ENCODE data around the gene ATP2A3.

The ATP2A3 gene

DNA sequence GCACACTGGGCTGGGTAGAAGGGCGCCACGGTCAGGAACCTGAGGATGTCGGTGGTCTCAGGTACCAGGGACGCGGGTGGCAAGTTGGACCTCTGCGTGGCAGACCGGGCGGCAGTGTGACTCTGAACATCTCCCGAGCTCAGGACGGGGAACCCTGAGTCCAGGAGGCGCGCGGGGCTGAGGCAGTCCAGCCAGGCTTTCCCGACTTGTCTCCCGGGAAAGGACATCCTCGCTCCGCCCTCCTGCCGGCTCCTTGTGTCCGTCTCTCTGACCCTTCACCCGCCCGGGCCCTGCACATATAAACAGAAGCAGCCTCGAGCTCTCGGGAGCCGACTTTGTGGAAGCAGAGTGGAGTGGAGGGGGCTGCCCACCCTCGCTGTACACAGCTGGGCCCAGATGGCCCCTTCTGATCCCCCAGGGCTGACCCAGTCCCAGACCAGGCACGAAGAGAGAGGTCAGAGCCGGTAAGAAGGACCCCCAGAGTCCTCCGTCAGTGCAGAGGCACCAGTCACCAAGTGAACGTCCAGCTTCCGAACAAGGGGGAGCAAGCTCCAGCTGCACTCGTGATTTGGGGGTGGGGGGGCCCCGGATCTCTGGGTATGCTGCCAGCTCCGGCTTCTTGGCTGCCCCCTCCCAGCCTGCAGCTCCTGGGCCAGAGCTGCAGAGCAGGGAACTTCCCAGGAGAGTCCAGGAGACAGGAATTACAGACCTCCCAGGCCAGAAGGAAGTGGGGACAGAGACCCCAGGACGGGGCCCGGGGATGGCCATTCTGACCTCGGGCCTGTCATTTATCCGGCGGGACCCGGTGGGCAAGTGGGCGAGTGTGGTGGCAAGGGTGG lies 39.5 kb downstream of the ATP2A3 start:
- DNase-seq = no peak

- no peak for DNase-seq
Observed at GRCh38 chr17:3923466-3924190, 40.6 kb downstream of the ATP2A3 start.

GRCh38 chr17:3922765-3923164 lies 41.5 kb downstream of the ATP2A3 start:
- no peak for DNase-seq

DNA sequence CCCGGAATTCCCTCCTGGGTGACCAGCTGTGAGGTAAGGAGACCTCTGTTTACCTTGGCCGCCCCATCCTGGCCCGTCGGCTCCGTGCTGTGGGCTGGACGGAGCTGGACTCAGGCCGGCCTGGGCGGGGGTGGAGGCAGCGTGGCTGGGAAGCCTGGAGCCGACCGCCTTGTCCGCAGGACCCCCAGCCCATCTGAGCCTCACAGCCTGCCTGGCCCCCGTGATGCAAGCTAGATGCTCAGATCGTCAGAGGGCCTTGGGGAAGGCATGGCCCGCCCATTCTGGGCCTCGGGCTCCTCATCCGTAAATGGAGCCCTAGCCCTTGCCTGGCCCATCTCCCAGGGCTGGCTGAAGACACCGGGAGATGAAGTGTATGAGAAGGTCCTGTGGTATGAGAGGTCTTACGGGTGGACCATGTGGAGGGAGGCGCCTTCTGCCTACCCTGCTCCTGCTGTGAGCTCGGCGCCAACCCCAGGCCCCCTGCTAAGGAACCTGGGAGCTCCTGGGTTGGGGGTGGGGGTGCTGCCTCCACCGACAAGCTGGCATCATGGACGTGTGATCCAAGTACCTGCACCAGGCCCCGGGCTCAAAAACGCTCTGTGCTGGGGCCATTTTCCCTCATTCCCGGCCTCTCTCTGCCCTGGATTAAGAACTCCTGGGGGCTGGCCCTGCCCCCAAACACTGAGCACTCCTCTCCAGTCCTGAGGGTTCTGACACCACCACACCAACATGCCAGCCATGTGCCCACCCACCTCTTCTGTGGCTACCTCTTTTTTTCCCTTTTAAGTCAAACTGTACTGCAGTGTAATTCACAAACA lies 42.5 kb downstream of the ATP2A3 start:
- DNase-seq = no peak

DNA sequence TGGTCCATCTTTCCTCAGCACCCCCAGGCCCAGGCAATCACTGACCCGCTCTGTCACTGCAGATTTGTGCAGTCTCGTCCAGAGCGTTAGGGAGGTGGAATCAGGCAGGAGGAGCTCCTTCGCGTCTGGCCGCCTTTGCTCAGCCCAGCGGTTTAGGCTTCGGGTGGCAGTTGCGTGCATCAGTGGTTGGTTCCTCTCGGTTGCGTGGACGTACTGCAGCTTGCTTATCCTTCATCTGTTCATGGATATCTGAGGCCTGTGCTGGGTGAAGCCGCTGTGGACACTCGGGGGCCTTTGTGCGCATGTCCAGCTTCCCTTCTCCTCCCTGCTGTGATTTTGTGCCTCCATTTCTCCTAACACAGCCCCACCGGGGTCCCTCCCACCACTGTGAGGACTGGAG lies 43.2 kb downstream of the ATP2A3 start:
- no peak for DNase-seq

DNA sequence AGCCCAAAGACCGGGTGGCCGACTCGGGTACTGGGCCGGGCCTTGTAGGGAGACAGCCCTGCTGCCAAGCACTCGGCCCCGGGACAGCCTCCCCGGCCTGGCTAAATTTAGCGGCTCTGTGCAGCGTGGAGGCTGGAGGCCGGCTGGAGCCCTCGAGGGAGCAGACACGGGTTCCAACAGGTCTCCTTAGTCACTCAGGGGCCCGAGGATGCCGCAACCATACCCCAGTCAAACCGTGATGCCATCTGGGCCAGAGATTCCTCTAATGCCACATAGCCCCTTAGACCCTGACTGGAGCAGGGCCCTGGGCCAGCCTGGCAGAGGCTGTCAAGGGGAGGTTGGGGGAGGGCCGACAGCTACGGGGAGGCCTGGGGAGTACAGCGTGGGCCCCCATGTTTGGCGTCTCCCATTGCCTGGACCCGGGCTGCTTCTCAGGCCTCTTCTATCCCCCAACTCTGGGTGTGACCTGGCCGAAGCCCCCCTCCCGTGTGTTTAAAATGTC lies 45.1 kb downstream of the ATP2A3 start:
- DNase-seq = no peak

DNA sequence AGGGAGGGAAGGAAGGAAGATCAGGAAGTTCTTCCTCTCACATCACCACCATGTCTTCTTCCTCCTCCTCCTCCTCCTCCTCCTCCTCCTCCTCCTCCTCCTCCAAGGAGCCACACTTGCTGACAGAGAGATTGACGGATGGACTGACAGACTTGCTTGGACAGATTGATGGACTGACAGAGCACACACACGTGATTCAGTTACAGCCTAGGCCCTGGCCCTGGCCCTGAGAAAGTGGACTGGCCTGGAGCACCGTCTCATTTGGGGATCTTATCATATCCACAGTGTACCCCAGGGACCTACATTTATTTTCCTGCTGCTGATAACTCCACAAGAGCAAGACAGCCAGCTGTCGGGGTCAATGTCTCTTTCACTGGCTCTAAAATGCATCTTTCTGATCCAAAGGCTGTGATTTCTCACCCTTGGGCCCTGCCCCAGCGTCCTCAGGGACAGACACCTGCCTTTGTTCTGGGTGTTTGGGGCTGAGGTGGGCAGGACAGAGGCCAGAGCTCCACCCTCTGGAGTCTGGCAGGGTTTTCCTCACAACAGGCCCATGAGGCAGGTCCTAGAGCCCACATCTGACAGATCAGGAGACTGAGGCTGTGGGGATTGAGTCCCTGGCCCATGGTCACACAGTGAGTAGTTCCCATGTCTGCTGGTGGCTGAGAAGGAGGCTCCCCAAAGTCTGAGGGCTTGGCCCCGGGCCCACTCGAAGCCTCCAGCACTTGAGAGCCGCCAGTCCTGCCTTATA lies 45.7 kb downstream of the ATP2A3 start:
- no peak for DNase-seq

DNA sequence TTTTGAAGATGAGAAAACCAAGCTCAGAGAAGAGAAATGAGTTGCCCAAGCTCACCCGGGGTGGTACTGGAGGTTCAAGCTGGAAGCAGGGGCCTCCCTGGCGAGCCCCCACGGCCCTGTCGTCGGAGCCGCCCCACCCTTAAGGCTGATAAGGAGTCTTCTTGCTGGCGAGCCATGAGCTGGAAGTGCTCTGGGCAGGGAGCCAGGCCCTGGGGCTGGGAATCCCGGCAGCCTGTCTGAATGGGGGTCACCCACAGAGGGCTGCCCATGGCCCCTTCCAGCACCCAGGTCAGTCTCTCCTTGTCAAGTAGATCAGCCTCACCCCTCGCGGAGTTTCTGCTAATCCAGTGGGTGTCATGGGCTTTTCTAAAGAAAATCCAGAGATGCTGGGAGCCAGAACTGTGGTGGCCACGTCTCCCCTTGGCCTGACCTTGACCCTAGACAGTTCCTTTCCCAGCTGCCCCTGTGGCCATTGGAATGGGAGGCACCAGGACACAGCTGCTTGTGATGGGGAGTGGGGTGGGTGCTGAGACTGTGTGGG lies 46.8 kb downstream of the ATP2A3 start:
- DNase-seq = no peak

DNA sequence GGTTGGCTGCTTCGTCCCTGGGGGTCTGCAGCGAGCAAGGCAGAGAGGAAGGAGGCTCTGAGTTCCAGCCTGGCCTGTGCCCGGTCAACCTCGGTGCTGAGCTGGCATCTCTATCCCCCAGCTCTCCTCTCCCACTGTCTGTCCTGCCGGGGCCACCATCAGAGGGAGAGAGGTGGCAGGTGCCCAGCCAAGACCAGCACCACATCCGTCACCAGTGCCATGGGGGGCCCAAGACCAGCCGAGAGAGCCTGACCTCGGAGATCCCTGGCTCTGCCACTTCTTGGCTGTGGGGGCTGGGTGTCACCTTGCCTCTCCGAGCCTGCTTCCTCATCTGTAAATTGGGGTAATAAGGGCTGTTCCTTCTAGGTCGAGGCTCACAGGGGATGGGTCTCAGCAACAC lies 47.4 kb downstream of the ATP2A3 start:
- DNase-seq = no peak

DNA sequence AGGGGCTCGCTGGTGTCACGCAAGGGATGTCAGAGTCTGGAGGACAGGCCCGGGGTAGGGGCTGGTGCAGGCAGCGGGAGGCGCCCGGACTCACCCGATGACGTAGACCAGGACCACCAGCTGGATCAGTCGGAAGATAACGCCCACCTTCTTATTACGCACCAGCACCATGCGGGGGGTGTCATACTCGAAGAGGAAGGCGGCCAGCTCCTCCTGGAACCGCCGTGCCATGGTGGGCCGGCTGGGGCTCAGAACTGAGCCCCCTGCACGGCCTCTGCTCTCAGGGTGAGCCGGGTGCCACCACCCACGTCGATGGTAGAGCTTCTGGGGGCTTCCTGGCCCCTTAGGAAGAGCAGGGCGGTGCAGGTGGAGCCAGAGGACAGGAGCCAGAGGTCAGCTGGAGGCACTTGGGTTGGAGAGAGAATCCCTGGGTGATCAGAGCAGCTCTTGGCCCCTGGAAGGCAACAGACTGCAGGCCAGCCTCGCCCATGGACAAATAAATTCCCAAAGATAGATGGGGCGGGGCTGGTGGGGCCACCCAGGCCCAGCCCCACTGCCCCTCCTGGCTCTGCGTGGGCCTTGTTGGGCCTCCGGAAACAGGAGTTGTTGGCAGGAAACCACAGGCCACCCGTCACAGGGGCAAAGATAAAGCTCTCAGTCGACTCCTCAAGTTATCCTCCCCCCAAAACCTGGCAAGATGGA lies 48.1 kb downstream of the ATP2A3 start, which contains the start of gene P2RX1:
TSS of gene P2RX1 (minus strand) at position 471 of the 702 bp plus-strand sequence. CDS start at position 231, 240 bp downstream.
- DNase-seq = peak; percentile 68

DNA sequence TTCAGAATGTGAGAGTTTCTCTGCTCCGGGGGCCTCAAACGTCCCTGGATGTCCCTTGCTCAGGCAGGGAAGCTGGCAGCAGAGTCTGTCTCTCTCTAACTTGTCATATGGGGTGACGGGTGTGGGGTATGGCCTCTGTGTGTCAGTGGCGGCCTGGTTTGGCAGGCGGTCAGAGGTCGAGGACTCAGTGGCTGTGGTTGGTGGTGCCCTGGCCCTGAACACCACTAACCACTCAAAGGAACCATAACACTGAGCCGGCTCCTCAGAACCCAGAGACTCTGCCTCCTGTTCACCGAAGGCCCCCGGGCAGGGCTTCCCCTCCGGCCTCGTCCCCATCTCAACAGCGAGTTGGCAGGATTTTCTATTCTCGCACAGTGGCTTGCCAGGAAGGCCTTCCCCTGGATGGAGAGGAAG lies 48.6 kb downstream of the ATP2A3 start:
- no peak for DNase-seq

GRCh38 chr17:3914312-3914670 lies 49.9 kb downstream of the ATP2A3 start:
- DNase-seq = no peak

GRCh38 chr17:3913531-3914311 lies 50.5 kb downstream of the ATP2A3 start:
- DNase-seq = peak; percentile 93

GRCh38 chr17:3912827-3913226 lies 51.4 kb downstream of the ATP2A3 start:
- no peak for DNase-seq

GRCh38 chr17:3911271-3912053 lies 52.8 kb downstream of the ATP2A3 start:
- DNase-seq = peak; percentile 82

- no peak for DNase-seq
Observed at GRCh38 chr17:3910420-3911270, 53.6 kb downstream of the ATP2A3 start.

- no peak for DNase-seq
Observed at GRCh38 chr17:3909257-3909656, 55.0 kb downstream of the ATP2A3 start.

DNA sequence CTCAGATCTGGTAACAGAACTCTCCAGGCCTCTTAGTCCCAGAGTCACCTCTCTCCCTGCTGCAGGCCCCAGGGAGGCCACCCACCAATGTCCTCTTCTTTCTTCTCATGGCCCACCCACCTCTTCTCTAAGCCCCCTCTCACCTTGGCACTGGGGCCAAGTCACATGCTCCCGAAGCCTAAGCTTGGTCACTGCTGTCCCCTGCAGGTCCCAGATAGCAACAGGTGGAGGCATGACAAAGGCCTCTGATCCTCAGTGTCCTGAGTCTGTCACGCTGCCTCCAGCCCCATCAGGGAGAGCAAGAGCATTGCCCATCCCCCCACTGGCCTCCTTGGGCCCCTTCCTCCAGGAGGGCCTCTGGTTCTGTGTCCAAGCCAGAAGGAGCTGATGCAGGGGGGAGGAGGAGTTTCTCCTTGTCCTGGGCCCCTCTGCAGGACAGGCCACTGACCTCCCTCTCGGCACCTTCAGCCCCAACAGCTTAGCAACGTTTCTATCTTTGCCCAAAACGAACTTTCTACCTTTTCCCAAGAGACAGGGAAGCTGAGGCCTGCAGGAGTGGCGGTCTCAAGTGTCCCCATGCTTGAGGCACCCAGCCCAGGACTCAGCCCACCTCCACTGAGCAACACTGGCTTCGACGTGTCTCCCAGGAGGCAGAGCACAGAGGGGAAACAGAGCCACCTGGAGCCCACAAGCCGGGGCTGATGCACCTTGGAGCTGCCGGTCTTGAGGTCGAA lies 56.6 kb downstream of the ATP2A3 start:
- no peak for DNase-seq
